Astrocyte (in vitro differentiated cells and primary cell): Measurements from ENCODE around the gene ZNF335. TPM values are rescaled to one million over a fixed set of nuclear protein-coding genes. Genes with fewer than 3 reads are reported as not detected.

Experiments used
- DNase-seq: peaks from one replicate; pipeline ENCODE4 v3.0.0-alpha.2; 2010; ENCODE audit warnings: low read depth
- FAIRE-seq: peaks from 2 replicates; lab custom pipeline; 2011; peaks lifted over from hg19 to GRCh38; lab: Jason Lieb, UNC
- H2AFZ ChIP-seq: 2 replicates; pipeline ENCODE4 v1.6.0; 2012; ENCODE audit warnings: low read depth, low read length, inconsistent platforms
- H3K27ac ChIP-seq: 2 replicates; pipeline ENCODE4 v1.5.1; 2011; ENCODE audit warnings: low read depth, low read length, inconsistent platforms
- H3K27me3 ChIP-seq: 2 replicates; pipeline ENCODE4 v1.6.0; 2011; ENCODE audit warnings: low read length, inconsistent platforms; ENCODE audit not compliant: insufficient read depth
- H3K36me3 ChIP-seq: 2 replicates; pipeline ENCODE4 v1.5.1; 2011; ENCODE audit warnings: low read length, inconsistent platforms; ENCODE audit not compliant: insufficient read depth
- H3K4me1 ChIP-seq: 2 replicates; pipeline ENCODE4 v1.5.1; 2011; ENCODE audit warnings: low read length, inconsistent platforms; ENCODE audit not compliant: insufficient read depth
- H3K4me2 ChIP-seq: 2 replicates; pipeline ENCODE4 v1.6.0; 2012; ENCODE audit warnings: low read length, inconsistent platforms
- H3K4me3 ChIP-seq: 2 replicates; pipeline ENCODE4 v1.5.1; 2011; ENCODE audit warnings: low read depth, mild to moderate bottlenecking, low read length, inconsistent platforms; ENCODE audit not compliant: insufficient read depth
- H3K79me2 ChIP-seq: 2 replicates; pipeline ENCODE4 v1.6.0; 2012; ENCODE audit warnings: mild to moderate bottlenecking, low read length, inconsistent platforms; ENCODE audit not compliant: insufficient read depth
- H3K9ac ChIP-seq: 2 replicates; pipeline ENCODE4 v1.6.0; 2012; ENCODE audit warnings: mild to moderate bottlenecking, low read length, inconsistent platforms
- H3K9me3 ChIP-seq: 2 replicates; pipeline ENCODE4 v1.5.1; 2012; ENCODE audit warnings: low read depth, mild to moderate bottlenecking, low read length, inconsistent platforms; ENCODE audit not compliant: insufficient read depth
- H4K20me1 ChIP-seq: 2 replicates; pipeline ENCODE4 v1.6.0; 2012; ENCODE audit warnings: low read length, inconsistent platforms; ENCODE audit not compliant: insufficient read depth
- H3K27ac Mint-ChIP-seq: one replicate; pipeline ENCODE4 v1.8.0; 2021; ENCODE audit warnings: mild to moderate bottlenecking, mixed read lengths; ENCODE audit not compliant: unreplicated experiment
- H3K27me3 Mint-ChIP-seq: one replicate; pipeline ENCODE4 v1.8.0; 2021; ENCODE audit warnings: low read depth, mixed read lengths; ENCODE audit not compliant: unreplicated experiment
- H3K36me3 Mint-ChIP-seq: one replicate; pipeline ENCODE4 v1.8.0; 2021; ENCODE audit warnings: low read depth, mixed read lengths; ENCODE audit not compliant: unreplicated experiment
- H3K4me1 Mint-ChIP-seq: one replicate; pipeline ENCODE4 v1.8.0; 2021; ENCODE audit warnings: low read depth, mixed read lengths; ENCODE audit not compliant: unreplicated experiment
- H3K4me3 Mint-ChIP-seq: one replicate; pipeline ENCODE4 v1.8.0; 2021; ENCODE audit warnings: mild to moderate bottlenecking, moderate library complexity, mixed read lengths; ENCODE audit not compliant: unreplicated experiment
- H3K9me3 Mint-ChIP-seq: one replicate; pipeline ENCODE4 v1.8.0; 2021; ENCODE audit warnings: mild to moderate bottlenecking, mixed read lengths; ENCODE audit not compliant: unreplicated experiment
- CTCF ChIP-seq: IDR thresholded peaks from 2 replicates; pipeline ENCODE4 v1.5.1; 2011; ENCODE audit warnings: low read depth, mild to moderate bottlenecking, inconsistent platforms, low read length, moderate library complexity; ENCODE audit not compliant: insufficient read depth
- EZH2 ChIP-seq: IDR thresholded peaks from 2 replicates; pipeline ENCODE4 v1.6.1; 2012; ENCODE audit warnings: mild to moderate bottlenecking, low read length, inconsistent platforms; ENCODE audit not compliant: insufficient read depth
- total RNA-seq: library from RNA; stranded (reverse); gene quantifications from 2 replicates; pipeline ENCODE4 v1.2.1, GENCODE V29; 2021

ZNF335 gene
- total RNA-seq, 1 donor from 2014 or later = 18.6 TPM

GRCh38 chr20:46004187-46004586 lies 32.2 kb upstream of the ZNF335 start:
- peaks cover 3% of the 10 kb centered on the region for H3K27me3 Mint-ChIP-seq
- H3K36me3 Mint-ChIP-seq = no peaks in the 10 kb centered on the region
- H3K9me3 ChIP-seq = no peaks in the 10 kb centered on the region
- no peaks in the 10 kb centered on the region for H3K9me3 Mint-ChIP-seq
- no peak overlapping the region for H3K27ac ChIP-seq
- no peak overlapping the region for H3K9ac ChIP-seq
- H3K4me3 Mint-ChIP-seq = no peak overlapping the region
- H3K79me2 ChIP-seq = no peaks in the 10 kb centered on the region
- H3K27me3 ChIP-seq = peaks cover 26% of the 10 kb centered on the region
- no peak overlapping the region for H3K4me2 ChIP-seq
- no peak overlapping the region for H3K4me3 ChIP-seq
- no peak for TF ChIP-seq CTCF
- no peak for TF ChIP-seq EZH2
- H2AFZ ChIP-seq = no peak overlapping the region
- H3K4me1 Mint-ChIP-seq = peaks cover 25% of the 10 kb centered on the region
- FAIRE-seq = no peak
- H3K27ac Mint-ChIP-seq = no peak overlapping the region
- no peak for DNase-seq
- H3K36me3 ChIP-seq = no peaks in the 10 kb centered on the region
- peaks cover 8% of the 10 kb centered on the region for H3K4me1 ChIP-seq
- no peaks in the 10 kb centered on the region for H4K20me1 ChIP-seq

GRCh38 chr20:46002008-46002407 lies 30.0 kb upstream of the ZNF335 start:
- H2AFZ ChIP-seq = no peak overlapping the region
- H3K27me3 ChIP-seq = peaks cover 24% of the 10 kb centered on the region
- H3K4me3 ChIP-seq = no peak overlapping the region
- FAIRE-seq = no peak
- Mint-ChIP-seq H3K4me3 (no peak overlapping the region), H3K36me3 (no peaks in the 10 kb centered on the region), H3K27me3 (peaks cover 7% of the 10 kb centered on the region), H3K4me1 (peaks cover 14% of the 10 kb centered on the region), H3K9me3 (peaks cover 4% of the 10 kb centered on the region), H3K27ac (no peak overlapping the region)
- no peaks in the 10 kb centered on the region for H3K79me2 ChIP-seq
- DNase-seq = no peak
- no peaks in the 10 kb centered on the region for H3K9me3 ChIP-seq
- no peak overlapping the region for H3K27ac ChIP-seq
- TF ChIP-seq EZH2 = no peak
- H3K9ac ChIP-seq = no peak overlapping the region
- H3K36me3 ChIP-seq = no peaks in the 10 kb centered on the region
- no peaks in the 10 kb centered on the region for H3K4me1 ChIP-seq
- no peaks in the 10 kb centered on the region for H4K20me1 ChIP-seq
- no peak overlapping the region for H3K4me2 ChIP-seq

DNA sequence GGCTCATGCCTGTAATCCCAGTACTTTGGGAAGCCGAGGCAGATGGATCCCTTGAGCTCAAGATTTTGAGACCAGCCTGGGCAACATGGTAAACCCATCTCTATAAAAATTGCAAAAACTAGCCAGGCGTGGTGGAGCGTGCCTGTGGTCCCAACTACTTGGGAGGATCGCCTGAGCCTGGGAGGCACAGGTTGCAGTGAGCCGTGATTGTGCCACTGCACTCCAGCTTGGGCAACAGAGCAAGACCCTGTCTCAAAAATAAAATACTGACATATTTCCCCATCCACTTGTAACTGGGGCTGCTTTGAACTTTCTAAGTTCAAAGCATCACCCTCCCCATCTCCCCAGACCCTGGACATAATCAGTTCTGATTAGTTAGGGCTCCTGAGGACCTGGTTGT lies 29.5 kb upstream of the ZNF335 start:
- Histone ChIP-seq H3K4me3 (no peak overlapping the region), H3K9ac (no peak overlapping the region), H3K4me1 (no peaks in the 10 kb centered on the region), H3K27me3 (peaks cover 24% of the 10 kb centered on the region), H3K9me3 (no peaks in the 10 kb centered on the region), H3K27ac (no peak overlapping the region), H2AFZ (no peak overlapping the region), H3K79me2 (no peaks in the 10 kb centered on the region), H3K36me3 (no peaks in the 10 kb centered on the region), H3K4me2 (no peak overlapping the region), H4K20me1 (no peaks in the 10 kb centered on the region)
- peaks cover 7% of the 10 kb centered on the region for H3K27me3 Mint-ChIP-seq
- FAIRE-seq (no peak), DNase-seq (no peak)
- no peak overlapping the region for H3K27ac Mint-ChIP-seq
- H3K36me3 Mint-ChIP-seq = no peaks in the 10 kb centered on the region
- no peak overlapping the region for H3K4me3 Mint-ChIP-seq
- TF ChIP-seq EZH2 (no peak), CTCF (no peak)
- H3K4me1 Mint-ChIP-seq = peaks cover 14% of the 10 kb centered on the region
- H3K9me3 Mint-ChIP-seq = peaks cover 4% of the 10 kb centered on the region
